NCI-H510A treated with DMSO at 0.1 percent for 48 hours (cell line): ENCODE data around the gene FASN.
"Not testable (repeated sequence)": the region's sequence is repeated elsewhere in the genome, so short reads cannot be mapped to it uniquely, and the experiment has no call there.

Experiments used
- DNase-seq: peaks from one replicate; lab custom pipeline; 2025; lab: John Stamatoyannopoulos, UW

The FASN gene

DNA sequence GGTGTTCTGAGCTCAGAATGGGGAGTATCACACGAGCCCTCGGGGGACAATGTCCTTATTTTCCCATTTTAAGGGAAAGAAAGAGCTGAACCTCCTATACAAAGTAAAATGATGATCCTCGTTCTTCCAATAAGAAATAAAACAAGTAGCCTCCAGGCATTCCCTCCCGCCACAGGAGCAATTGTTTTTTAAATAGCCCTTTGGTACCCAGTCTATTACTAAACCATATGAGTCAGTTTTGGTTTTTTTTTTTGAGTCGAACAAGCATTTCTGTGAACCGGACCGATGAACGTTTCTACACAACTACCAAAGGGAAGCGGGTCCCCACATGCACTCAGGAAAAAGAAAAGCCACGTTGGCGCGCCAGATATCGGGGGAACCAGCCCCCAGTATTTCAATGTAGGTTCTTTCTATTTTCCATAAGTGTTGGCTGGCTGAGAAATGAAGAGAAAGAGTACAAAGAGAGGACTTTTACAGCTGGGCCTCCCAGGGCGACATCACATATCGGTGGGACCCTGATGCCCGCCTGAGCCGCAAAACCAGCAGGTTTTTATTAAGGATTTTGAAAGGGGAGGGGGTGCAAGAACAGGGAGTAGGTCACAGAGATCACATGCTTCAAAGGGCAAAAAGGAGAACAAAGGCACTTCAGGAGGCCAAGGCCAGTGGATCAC, 56.8 kb downstream of the FASN start:
- no peak for DNase-seq

DNA sequence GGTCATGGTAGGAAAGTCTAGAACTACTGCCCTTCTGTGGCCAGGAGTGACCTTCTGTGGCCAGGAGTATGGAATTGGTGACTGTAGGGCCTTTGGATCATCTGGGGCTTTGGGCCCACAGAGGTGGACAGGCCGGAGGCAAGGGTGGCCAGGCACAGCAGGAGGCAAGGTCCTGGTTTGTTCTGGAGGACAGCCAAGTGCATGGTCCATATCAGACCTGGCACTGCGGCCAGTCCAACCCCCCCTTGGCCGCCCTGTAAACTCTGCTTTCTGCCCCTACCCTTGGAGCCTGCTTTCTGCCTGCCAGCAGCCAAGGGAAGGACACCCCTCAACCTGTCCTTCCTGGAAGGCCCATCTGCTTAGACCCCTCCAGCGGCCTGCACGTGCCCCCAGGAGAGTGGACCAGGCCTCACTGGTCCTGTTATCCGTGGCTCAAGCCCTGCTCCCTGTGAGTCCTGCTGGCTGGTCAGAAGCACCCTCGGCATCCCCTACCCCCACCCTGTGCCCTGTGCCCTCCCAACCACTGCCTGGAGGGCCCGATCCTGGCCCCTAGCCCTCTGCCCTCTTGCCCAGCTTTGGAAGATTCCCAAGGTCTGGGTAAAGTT, 58.2 kb downstream of the FASN start:
- no peak for DNase-seq

DNA sequence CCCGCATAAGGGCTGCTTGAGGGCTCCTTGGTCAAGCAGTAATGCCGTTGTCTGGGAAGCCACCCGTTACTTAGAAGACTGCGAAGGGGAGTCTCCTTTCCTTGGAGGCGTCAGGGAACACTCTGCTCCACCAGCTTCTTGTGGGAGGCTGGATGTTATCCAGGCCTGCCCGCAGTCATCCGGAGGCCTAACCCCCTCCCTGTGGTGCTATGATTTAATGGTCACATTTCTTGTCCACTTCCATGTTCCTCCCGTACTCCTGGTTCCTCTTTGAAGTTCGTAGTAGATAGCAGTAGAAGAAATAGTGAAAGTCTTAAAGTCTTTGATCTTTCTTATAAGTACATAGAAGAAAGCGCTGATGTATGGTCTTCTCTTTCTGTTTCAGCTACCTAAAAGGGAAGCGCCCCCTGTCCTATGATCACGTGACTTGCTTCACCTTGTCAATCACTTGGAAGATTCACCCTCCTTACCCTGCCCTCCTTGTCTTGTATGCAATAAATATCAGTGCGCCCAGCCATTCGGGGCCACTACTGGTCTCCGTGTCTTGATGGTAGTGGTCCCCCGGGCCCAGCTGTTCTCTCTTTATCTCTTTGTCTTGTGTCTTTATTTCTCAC, 59.1 kb downstream of the FASN start:
- DNase-seq = not testable (repeated sequence)

DNA sequence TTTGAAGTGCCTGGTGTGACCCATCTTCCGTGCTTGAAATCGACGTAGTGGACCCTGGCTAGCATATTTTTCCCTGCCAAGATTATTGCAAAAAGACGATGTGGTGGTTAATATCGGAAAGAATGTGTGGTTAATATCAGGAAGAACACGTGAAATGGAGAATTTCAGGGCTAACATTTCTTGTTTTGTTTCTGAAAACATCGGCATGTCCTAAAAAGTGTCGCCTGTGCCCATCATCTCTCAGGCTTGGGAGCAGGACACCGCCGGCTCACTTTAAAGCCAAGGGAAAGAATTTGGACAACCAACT, 60.2 kb downstream of the FASN start:
- DNase-seq = no peak

DNA sequence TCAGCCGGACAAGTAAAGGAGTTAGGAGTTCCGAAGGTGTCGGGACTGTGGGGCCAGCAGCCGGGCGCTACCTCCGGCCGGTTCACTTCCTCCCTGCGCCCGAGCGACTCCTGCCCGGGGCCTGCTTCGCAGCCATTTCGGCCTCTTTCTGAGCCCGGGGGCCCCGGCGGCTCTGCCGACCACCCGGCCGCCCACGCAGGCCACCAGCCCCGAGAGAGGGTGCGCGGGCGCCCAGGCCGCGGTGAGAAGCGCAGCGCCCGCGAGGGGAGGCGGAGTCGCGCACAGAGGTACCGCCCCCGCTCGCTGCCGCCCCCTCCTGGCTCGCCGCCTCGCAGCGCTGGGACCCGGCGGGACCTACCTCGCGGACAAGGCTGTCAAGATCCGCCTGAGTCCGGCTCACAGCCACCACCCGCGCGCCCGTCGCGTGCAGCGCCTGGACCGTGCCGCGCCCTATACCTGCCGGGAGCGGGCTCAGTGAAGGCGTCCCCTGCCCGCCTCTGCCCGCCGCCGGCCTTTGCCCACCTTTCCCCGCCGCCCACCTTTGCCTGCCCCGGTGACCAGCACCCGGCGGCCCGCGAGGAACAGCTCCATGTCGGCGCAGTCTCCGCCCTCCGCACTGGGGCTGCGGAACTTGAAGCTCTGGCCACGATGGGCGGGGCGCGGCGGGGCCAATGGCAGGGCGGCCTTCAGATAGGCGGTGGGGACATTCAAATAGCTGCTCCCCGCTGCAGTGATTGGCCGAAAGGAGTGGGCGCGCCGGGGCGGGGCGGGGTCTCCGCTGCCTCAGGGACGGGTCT, 60.7 kb downstream of the FASN start, which contains the start of gene DCXR:
Gene DCXR (minus strand): TSS at position 606 of the 797 bp plus-strand sequence. CDS start 15 bp downstream, at position 591.
- peak; percentile 94 for DNase-seq

DNA sequence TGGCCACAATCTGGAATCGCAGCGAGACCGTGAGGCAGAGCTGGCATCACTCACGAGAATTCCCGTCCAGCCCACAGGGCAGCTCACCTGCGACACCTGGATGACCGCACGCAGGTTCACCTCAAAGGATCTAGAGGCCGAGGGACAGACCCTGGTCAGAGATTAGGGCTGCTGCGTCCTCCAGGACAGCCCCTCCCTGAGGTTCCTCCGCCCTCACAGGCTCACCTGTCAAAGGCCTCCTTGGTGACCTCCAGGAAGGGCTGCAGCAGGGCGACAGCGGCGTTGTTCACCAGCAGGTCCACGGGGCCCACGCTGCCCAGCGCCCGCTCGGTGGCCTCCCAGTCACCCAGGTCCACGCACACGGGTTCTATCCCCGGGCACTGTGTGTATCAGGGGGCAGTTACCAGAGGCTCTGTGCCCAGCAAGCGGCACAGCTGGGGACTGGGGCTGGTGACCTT, 61.4 kb downstream of the FASN start:
- DNase-seq = no peak

DNA sequence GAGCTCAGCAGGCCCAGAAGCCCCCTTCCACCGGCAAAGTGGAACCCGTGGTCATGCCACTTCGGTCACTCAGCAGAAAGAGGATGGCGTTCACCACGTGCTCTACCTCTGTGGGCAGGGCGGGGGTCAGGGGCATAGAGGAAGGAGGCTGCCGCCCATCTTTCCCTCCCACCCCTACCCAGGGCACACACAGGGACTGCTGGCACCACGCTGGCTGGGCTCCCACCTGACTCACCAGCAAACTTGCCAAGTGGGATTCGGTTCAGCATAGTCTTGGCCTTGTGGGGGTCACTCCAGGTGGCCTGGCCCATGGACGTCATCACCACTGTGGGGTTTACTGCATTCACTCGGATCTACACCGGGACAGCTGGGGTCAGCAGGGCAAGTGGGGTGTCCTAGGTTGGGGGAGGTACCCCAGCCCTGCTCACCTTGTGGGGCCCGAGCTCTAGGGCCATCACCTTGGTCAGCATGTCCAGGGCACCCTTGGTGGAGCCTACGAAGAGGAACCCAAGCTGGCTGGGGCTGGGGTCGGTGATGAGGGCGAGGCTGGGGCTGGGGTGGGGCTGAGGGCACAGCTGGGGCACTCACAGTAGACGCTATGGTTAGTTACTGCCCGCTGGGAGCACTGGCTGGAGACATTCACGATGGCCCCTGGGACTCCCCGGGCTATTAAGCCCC, 61.9 kb downstream of the FASN start:
- DNase-seq = no peak

DNA sequence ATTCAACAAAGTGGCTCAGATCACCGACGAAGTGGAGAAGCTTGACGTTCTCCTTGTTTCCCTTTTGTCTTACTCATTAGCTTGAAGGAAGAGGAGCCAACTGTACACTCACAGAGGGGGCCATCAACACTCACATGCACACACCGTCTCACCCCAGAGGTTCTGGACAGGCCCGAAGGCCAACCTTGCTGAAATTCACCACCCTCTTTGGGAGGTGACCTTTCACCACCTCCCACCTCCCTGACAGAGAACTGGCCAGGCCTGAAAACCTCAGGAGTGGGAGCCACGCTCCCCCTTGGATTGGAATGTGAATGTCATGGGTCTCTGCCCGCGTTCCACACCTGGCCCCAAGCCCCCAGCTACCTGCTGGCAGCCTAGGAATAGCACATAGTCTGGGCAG, 62.5 kb downstream of the FASN start:
- no peak for DNase-seq

DNA sequence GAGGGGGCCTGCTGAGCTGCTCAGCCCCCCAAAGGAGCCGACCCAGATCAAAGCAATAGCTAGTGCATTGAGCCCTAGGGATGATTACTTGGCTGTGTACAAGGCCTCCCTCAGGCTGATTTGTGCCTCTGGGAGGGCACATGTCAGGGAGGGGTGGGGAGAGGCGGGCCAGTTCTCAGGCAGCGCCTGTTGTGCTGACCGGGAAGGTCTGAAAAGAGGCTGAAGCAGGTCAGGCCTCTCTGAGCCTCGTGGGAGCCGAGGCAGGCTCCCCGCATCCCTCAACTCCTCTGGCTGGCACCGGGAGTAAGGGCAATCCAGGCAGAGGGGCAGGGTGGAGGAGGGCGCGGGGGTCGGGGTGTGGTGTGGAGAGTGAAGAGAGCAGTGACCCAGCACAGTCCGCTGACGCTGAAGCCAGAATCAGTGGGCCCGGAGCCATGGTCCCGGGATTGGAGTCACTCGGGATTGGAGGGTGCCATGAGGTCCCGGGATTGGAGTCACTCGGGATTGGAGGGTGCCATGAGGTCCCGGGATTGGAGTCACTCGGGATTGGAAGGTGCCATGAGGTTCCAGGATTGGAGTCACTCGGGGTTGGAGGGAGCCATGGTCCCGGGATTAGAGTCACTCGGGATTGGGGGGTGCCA, 63.5 kb downstream of the FASN start:
- DNase-seq = no peak

DNA sequence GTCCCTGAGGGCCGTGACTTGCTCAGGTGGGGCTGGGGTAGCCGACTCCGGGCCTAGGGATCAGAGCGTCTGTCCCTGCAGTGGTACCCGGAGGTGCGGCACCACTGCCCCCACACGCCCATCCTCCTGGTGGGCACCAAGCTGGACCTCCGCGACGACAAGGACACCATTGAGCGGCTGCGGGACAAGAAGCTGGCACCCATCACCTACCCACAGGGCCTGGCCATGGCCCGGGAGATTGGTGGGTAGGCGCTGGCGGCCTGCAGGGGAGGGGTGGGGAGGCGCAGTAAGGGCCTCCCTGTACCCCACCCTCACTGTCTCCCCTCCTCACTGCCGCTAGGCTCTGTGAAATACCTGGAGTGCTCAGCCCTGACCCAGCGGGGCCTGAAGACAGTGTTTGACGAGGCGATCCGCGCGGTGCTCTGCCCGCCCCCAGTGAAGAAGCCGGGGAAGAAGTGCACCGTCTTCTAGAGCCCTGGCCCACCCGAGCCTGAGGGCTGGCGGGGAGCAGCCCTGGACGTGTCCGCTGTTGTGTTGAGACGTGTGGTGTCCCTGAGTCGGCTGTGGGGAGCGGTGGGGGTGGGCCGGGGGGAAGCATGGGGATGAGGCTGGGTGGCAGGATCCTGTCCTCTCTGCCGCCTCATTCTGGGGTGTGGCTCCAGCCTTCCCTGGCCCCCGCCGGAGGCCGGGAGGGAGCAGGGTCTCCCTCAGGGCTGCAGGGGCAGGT, 64.5 kb downstream of the FASN start:
- no peak for DNase-seq

DNA sequence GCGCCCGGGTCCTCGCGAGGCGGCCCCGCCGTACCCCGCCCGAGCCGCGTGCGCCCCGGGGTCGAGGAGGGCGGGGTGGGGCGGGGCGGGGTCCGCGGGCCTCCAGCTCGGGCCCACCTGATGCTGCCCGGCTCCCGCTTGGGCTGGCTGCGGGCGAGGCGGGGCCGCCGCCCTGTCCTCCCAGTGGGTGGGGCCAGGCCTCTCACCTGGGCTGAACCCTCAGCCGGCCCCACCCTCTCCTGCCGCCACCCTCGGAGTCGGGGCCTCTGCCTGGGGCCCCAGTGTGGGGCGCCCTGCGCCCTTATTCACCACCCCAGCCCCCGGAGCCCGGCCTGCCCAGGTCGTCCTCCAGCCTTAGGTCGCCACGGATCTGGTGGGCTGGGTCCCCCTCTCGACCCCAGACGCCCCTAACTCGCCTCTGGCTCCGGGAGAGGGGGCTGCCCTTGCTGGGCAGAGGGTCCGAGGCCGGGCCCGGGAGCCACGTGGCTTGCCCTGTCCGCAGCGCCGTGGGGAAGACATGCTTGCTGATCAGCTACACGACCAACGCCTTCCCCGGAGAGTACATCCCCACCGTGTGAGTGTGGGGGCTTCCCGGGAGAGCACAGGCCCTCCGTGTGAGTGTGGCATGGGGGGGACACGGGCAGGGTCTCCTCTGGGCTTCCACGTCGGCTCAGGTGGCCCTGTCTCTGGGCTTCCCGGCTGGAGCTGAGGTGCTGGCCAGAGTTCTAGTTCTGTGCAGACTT, 66.0 kb downstream of the FASN start:
- peak; percentile 41 for DNase-seq

DNA sequence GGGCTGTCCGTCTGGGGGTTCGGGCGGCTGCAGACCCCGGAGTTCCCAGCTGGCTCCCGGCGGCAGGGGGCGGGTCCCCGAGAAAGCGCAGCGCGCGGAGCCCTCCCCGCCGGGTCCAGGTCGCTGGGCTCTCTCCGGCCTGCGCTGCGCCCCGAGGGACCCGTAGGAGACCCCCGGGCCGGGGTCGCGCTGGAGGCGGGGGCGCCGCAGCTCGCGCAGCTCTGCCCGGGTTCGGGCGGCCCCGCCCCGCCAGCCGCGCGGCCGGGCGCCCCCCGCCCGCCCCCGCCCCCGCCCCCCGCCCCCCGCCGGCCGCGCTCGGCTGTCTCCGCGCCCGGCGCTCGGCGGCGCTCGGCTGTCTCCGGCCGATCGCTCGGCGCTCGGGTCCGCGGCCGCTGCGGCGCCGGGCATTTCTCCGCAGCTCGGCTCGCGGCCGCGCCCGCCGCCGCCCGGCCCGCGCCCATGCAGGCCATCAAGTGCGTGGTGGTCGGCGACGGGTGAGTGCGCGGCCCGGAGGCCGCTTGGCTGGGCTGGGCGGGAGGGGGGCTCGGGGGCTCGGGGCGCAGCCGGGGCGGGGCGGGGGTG, 66.6 kb downstream of the FASN start, which contains the start of gene RAC3:
Gene RAC3 (plus strand): TSS at position 376 of the 582 bp plus-strand sequence. CDS start 84 bp downstream, at position 460.
- DNase-seq = peak; percentile 18

DNA sequence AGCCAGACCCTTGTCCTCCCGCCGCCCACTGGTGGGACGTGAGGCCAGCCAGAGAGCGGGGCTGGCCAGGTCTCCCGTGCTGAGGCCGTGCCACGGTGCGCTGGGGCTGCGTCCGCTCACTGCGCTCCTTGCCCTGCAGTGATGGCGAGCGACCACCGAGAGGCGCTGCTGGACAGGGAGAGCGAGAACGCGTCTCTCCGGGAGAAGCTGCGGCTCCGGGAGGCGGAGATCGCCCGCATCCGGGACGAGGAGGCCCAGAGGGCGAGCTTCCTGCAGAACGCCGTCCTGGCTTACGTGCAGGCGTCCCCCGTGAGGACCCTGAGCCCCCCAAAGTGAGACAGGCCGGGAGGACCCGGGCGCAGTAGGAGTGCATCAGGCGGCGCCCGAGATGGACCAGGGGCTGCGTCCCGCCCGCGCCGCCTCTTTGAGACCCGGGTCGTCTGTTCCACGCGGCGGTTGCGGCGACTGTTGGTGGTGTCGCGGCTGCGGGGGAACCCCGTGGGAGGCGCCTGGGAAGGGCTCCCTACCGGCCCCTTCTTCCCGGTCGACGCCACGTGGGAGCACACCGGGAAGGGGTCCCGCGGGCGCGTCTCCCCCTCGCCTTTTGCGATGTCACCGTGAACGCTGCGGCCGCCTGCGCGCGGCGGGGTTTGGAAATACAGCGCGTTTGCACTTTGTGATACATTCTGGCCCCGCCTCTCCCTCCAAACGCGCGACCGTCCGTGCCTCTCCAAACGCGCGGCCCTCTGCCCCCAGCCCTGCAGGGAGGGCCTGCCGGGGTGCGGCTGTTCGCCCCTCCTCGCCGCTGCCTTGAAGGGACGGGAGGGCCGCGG, 67.3 kb downstream of the FASN start:
- DNase-seq = peak; percentile 79

DNA sequence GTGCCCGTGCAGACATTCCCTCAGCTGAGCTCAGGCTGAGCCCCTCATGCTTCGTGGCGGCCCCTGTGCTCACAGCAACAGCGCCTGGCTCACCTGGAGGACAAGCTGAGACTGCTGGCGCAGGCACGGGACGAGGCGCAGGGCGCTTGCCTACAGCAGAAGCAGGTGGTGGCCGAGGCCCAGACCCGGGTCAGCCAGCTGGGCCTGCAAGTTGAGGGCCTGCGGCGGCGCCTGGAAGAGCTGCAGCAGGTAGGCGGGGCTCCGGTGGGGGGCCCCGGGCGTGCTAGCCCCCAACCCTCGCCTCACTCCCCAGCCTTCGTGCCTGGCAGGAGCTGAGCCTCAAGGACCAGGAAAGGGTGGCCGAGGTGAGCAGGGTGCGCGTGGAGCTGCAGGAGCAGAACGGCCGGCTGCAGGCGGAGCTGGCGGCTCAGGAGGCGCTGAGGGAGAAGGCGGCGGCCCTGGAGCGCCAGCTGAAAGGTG, 68.0 kb downstream of the FASN start:
- no peak for DNase-seq

DNA sequence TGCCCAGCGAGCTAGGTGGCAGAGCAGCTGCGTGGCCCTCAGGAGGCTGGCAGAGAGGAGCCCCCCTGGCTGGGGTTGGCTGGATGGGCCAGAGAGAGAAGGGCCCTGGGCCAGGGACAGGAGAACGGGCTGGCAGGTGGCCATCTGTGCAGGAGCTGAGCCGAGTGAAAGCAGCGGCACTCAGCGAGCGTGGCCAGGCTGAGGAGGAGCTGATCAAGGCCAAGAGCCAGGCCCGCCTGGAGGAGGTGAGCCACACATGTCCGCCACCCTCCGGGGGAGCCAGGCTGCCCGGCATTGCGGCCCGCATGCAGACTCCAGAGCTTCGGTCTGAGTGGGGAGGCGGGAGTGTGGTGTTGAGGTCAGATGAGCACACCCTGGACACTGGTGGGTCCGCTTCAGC, 68.6 kb downstream of the FASN start:
- no peak for DNase-seq

DNA sequence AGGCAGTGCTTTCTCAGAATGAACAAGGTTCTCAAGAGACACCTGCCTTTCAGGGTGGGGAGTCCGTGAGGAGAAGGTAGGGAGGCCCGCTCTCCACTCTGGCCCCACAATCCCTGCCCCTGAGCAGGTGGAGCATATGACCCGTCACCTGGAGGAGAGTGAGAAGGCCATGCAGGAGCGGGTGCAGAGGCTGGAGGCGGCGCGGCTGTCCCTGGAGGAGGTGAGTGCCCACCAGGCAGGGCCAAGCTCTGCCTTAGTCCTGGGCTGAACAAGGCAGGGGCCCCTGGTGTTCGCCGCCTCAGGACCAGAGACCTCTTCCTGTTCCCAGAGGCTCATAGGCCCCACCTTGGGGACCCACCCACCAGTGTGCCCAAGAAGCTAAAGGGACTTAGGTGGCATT, 69.1 kb downstream of the FASN start:
- DNase-seq = no peak
